Measurements from ENCODE around the gene SZRD1. TPM values are rescaled to one million over a fixed set of nuclear protein-coding genes. Genes with fewer than 3 reads are reported as not detected.
"Not testable (repeated sequence)": the region's sequence is repeated elsewhere in the genome, so short reads cannot be mapped to it uniquely, and the experiment has no call there.

Gene SZRD1
- total RNA-seq, 1 donor from 2014 or later: 110 TPM

DNA sequence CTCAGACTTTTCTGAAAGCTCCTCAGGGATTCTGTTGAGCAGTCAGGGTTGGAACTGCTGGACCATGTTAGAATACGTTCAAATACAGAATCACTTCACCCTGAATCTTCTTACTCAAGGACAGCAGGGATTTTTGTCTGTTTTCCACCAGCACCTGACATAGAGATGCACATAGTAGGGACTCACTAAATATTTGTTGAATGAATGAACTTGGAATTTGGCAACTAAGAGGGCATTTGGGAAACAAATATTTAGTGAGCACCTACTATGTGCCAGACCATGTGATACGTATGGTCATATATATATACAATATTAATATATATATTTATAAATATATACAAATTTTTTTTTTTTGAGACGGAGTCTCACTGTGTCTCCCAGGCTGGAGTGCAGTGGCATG lies 10.2 kb upstream of the SZRD1 start:
- intact Hi-C loops (cut with DNase I): no loop called here
- ATAC-seq: no peak

GRCh38 chr1:16365146-16365498 lies 1.9 kb upstream of the SZRD1 start:
- ATAC-seq; H3K27ac ChIP-seq; intact Hi-C loops (cut with DNase I); H3K27me3 ChIP-seq; DNase-seq; H3K4me3 ChIP-seq; H3K9me3 ChIP-seq; H3K36me3 ChIP-seq: not testable (repeated sequence)
- H3K4me1 ChIP-seq: peaks cover 27% of the 10 kb centered on the region

More for the DNA sequence above, 10.2 kb upstream of the SZRD1 start:
- Histone ChIP-seq H3K27me3 (no peaks in the 10 kb centered on the region), H3K27ac (no peak overlapping the region), H3K4me3 (no peak overlapping the region), H3K36me3 (no peaks in the 10 kb centered on the region), H3K4me1 (peaks cover 8% of the 10 kb centered on the region), H3K9me3 (no peaks in the 10 kb centered on the region)
- TF ChIP-seq, protein P1, sequence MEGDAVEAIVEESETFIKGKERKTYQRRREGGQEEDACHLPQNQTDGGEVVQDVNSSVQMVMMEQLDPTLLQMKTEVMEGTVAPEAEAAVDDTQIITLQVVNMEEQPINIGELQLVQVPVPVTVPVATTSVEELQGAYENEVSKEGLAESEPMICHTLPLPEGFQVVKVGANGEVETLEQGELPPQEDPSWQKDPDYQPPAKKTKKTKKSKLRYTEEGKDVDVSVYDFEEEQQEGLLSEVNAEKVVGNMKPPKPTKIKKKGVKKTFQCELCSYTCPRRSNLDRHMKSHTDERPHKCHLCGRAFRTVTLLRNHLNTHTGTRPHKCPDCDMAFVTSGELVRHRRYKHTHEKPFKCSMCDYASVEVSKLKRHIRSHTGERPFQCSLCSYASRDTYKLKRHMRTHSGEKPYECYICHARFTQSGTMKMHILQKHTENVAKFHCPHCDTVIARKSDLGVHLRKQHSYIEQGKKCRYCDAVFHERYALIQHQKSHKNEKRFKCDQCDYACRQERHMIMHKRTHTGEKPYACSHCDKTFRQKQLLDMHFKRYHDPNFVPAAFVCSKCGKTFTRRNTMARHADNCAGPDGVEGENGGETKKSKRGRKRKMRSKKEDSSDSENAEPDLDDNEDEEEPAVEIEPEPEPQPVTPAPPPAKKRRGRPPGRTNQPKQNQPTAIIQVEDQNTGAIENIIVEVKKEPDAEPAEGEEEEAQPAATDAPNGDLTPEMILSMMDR (IDR thresholded peaks at IDR 0.05): no peak
- no peak for DNase-seq

GRCh38 chr1:16367258-16367967 lies 371 bp downstream of the SZRD1 start:
- Histone ChIP-seq H3K4me3 (peak overlapping the region; percentile 95), H3K27ac (peak overlapping the region; percentile 98), H3K36me3 (no peaks in the 10 kb centered on the region), H3K4me1 (peaks cover 42% of the 10 kb centered on the region), H3K9me3 (no peaks in the 10 kb centered on the region), H3K27me3 (no peaks in the 10 kb centered on the region)
- TF ChIP-seq, protein P1 (IDR thresholded peaks at IDR 0.05): peak; percentile 22
- peak; percentile 91 for ATAC-seq
- peak; percentile 93 for DNase-seq
- intact Hi-C loops (cut with DNase I): no loop called here

DNA sequence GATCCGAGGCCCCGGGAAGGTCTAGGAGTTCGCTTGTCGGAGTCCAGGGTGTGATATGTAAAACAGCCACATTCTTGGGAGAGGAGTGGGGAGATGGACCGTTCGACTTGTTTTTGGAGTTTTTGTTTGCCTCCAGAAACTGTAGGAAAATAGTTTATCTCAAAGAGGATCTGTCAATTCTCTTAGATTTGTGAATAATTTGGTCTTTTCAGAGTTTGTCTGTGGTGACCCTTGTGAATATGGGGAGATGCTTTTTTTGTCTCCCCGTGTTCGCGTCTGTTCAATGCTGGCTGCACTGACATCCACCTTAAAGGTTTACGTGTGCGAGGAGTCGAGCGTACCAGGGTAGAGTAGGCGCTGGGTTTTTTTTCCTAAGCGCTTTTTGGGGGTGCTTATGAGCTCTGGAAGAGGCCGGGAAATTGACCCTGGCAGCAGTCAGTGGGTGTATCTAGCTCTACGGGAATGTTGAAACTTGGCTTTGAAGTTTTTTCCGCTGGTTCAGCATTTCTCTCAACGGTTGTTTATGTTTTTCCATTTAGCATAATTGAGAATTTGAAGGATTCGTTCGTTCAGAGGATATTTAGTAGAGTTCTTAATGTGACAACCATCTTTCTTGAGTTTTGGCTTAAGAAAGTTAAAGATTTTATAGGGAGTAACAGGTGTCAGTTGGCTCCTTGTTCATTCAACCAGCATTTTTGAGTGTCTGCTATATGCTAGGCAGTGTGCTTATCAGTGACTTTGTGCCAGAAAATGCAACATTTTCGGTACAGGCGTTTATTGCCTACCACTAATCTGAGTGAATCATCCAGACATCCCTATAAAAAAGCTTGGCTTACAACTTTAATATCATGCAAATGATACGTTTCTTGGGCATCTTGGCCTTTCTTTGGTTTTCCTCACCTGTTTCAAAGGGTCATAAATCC lies 1.2 kb downstream of the SZRD1 start:
- ATAC-seq (no peak), DNase-seq (no peak)
- Histone ChIP-seq H3K27ac (peak overlapping the region; percentile 98), H3K4me3 (peak overlapping the region; percentile 95), H3K9me3 (no peaks in the 10 kb centered on the region), H3K4me1 (peaks cover 50% of the 10 kb centered on the region), H3K36me3 (no peaks in the 10 kb centered on the region), H3K27me3 (no peaks in the 10 kb centered on the region)
- intact Hi-C loops (cut with DNase I): no loop called here
- TF ChIP-seq, protein P1 (IDR thresholded peaks at IDR 0.05): no peak

DNA sequence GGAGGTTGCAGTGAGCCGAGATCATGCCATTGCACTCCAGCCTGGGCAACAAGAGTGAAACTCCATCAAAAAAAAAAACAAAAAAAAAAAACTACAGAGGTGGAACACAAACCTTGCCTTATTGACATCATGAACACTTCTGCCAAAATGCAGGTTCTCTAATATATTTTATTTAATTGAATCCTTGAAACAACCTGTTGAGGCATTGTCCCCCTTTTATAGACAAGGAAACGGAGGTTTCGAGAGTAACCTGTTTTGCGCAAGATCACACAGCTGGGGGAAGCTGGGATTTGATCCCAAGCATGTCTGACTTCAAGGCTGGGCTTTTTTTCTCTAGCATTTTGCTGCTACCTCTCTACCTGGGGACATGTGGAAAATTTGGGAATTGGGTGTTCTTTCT lies 2.8 kb downstream of the SZRD1 start:
- no peaks in the 10 kb centered on the region for H3K27me3 ChIP-seq
- TF ChIP-seq, protein P1 (IDR thresholded peaks at IDR 0.05): no peak
- no peak overlapping the region for H3K4me3 ChIP-seq
- no peak for ATAC-seq
- no peaks in the 10 kb centered on the region for H3K36me3 ChIP-seq
- H3K27ac ChIP-seq: no peak overlapping the region
- intact Hi-C loops (cut with DNase I): no loop called here
- no peak for DNase-seq
- peaks cover 56% of the 10 kb centered on the region for H3K4me1 ChIP-seq
- no peaks in the 10 kb centered on the region for H3K9me3 ChIP-seq

GRCh38 chr1:16371725-16372124 lies 4.7 kb downstream of the SZRD1 start:
- no peak for ATAC-seq
- intact Hi-C loops (cut with DNase I): no loop called here
- Histone ChIP-seq H3K9me3 (no peaks in the 10 kb centered on the region), H3K4me3 (no peak overlapping the region), H3K27me3 (no peaks in the 10 kb centered on the region), H3K27ac (peak overlapping the region; percentile 3), H3K4me1 (peaks cover 67% of the 10 kb centered on the region), H3K36me3 (no peaks in the 10 kb centered on the region)
- DNase-seq: no peak
- TF ChIP-seq, protein P1 (IDR thresholded peaks at IDR 0.05): no peak
